ENCODE measurements around the gene TMEM259. TPM values are rescaled to one million over a fixed set of nuclear protein-coding genes. Genes with fewer than 3 reads are reported as not detected.

TMEM259 gene
- total and polyA plus RNA-seq, 9 of the 15 experiments (the other 6 are each of a cell fraction or from before 2014, with no cell fraction given) = 0.52 to 231 (median 63.6) TPM

GRCh38 chr19:1026783-1027649 lies 6.1 kb upstream of the TMEM259 start (continued):
- TF ChIP-seq ATF4 (CRISPR knock-in tag; IDR thresholded peaks at IDR 0.05) = no peak
- TF ChIP-seq CLOCK (CRISPR knock-in tag; IDR thresholded peaks at IDR 0.05; ENCODE audit: borderline replicate concordance) = no peak
- peak; percentile 52; the same call in 1 of the 2 replicates for TF ChIP-seq FOXP4 (CRISPR knock-in tag; IDR thresholded peaks at IDR 0.05; ENCODE audit: borderline replicate concordance)
- 0 out of 2 replicates have a peak, but pooled peaks have one; percentile 8 for TF ChIP-seq MGA (IDR thresholded peaks at IDR 0.05)
